Epidermal melanocyte (primary cell): ENCODE measurements around the gene FARP2.
"Not testable (repeated sequence)": the region's sequence is repeated elsewhere in the genome, so short reads cannot be mapped to it uniquely, and the experiment has no call there.

Experiments used
- DNase-seq: peaks from one replicate; pipeline ENCODE4 v3.0.0; 2011; ENCODE audit warnings: low spot score; ENCODE audit not compliant: insufficient read length

Gene FARP2

DNA sequence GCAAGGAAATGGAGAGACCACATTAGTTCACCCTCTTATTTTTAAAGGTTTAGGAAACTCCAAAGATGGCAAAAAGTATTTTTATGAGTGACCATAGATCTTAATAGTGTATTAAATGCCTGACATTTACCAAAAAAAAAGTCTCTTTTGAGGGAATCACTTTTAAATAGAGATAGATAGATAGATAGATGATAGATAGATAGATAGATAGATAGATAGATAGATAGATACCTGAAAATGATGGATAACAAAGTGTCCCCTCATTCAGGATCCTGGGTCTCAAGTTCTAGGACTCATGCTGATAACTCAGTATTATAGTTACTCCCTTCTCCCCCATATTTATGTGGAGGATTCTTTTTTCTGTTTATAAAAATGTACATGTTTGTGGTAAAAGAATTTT, 52.8 kb downstream of the FARP2 start:
- no peak for DNase-seq

- no peak for DNase-seq
Measured at GRCh38 chr2:241410739-241411176, 54.7 kb downstream of the FARP2 start.

- no peak for DNase-seq
Measured at GRCh38 chr2:241412144-241412543, 56.1 kb downstream of the FARP2 start.

DNA sequence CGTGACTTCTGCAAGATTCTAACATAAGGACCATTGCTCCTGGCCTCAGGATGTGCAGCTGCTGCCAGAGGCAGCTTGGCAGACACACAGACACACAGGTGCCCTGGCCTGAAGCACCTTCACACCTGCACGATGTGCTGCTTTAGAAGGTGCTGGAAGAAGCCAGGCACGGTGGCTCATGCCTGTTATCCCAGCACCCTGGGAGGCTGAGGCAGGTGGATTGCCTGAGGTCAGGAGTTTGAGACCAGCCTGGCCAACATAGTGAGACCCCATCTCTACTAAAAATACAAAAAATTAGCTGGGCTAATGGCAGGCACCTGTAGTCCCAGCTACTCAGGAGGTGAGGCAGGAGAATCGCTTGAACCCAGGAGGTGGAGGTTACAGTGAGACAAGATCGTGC, 57.4 kb downstream of the FARP2 start:
- DNase-seq: not testable (repeated sequence)

DNA sequence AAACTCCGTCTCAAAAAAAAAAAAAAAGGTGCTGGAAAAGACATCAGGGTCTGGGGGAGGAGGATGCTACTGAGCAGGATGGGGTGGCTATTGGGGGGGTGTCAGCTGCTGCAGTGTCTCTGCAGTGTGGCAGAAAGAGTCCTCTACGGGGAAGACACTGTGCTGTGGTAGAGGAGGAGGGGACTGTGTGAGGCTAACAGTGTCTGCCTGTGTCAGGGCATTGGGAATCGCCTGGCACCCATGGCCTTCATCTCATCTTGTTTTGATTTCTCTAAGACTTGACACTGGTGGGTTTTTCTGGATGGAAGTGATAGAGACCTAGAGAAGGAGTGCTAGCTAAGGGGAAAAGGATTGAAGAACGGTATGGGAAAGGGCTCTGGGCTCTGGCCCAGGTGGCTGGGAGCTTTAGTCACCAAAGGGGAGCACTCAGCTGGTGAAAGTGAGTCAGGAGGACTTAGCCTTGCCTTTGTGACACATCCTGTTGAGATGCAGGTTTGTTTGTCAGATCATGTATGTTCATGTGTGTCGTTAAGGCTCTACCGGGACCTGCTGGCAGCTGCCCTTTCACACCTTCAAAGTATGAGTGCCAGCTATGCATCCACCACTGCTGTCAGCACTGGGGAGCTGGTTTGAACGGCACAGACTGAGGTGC, 58.0 kb downstream of the FARP2 start:
- no peak for DNase-seq

- no peak for DNase-seq
Measured at GRCh38 chr2:241415196-241415595, 59.1 kb downstream of the FARP2 start.

- DNase-seq: no peak
Measured at GRCh38 chr2:241417626-241418025, 61.5 kb downstream of the FARP2 start.

DNA sequence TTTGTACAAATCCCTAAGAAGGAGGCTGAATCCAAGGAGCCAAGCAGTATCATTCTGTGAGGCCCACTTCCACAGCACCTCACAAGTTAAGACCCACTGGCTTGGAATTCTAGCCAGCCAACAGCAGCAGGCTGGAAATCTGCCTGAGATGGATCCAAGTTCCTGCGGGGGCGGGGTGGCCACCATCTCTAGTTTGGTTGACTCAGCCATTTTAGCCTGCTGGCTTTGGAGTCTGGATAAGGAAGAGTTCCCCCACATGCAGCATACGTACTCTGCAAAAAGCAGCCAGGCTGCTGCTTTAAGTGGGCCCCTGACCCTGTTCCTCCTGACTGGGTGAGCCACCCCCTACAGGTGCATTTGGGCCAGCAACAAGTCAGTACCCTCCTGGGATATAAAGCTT, 65.2 kb downstream of the FARP2 start:
- DNase-seq: no peak

- not testable (repeated sequence) for DNase-seq
Measured at GRCh38 chr2:241421942-241422341, 65.9 kb downstream of the FARP2 start.

- no peak for DNase-seq
Measured at GRCh38 chr2:241422350-241422749, 66.3 kb downstream of the FARP2 start.

- DNase-seq: not testable (repeated sequence)
Measured at GRCh38 chr2:241423489-241423888, 67.4 kb downstream of the FARP2 start.

- DNase-seq: no peak
Measured at GRCh38 chr2:241425368-241425767, 69.3 kb downstream of the FARP2 start.

- no peak for DNase-seq
Measured at GRCh38 chr2:241430178-241430577, 74.1 kb downstream of the FARP2 start.

DNA sequence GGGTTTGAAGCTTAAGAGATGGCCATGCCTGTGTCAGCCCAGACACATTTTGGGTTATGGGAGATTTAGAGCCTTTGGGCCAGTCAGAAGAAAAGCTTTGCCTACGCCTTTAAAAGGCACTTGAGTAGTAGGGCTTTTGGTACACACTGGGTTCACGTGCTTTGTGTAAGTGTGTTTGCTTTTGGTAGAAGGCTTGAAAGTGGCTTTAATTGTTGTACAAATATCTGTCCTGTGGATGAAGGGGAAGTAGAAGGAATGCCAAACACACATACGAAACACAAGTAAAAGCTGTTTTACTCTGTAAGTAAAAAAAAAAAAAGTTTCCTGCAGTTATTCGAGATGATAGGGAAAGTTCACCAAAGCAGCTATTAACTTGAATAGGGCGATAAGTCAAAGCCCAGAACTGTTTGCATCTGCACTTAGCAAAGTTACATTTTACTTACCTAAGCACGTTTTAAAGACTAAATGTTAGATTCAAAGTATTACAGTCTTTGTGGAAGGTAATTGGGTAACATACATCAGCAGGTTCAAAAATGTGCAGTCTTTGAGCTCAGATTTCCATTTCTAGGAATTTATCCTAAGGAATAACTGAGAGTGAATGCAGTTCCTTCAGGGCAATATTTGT, 76.9 kb downstream of the FARP2 start:
- DNase-seq: no peak

DNA sequence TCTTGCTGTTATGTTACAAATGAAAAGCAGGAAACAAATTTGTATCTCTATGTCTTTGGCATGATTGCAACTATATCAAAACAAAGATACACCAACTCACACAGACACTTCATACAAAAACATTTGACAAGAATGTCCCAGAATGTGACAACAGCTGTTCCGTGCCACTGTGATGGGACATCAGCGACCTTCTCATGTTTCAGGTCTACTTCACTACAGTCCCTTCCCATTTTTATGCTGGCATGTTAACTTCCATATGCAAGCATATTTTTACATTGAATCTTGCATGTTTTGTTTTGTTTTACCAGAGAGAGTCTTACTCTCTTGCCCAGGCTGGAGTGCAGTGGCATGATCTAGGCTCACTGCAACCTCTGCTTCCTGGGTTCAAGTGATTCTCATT, 81.1 kb downstream of the FARP2 start:
- no peak for DNase-seq

DNA sequence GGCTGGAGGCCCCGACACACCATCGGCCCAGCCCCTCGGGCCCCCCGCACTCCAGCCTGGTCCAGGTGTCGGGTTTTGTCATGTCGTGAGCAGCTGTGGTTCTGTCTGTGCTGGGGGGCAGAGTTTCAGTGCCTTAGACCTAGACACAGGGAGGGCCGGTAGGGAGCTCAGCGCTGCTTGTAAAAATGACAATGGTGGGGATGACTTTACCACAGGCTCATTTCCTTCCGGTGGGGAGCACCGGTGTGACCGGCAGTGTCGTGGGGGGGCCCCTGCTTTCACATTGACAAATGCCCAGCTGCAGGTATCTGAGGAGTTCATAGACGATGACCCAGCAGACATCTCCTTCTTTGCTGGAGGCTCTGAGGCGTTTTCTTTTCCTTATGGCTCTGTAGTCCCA, 85.4 kb downstream of the FARP2 start:
- DNase-seq: no peak

DNA sequence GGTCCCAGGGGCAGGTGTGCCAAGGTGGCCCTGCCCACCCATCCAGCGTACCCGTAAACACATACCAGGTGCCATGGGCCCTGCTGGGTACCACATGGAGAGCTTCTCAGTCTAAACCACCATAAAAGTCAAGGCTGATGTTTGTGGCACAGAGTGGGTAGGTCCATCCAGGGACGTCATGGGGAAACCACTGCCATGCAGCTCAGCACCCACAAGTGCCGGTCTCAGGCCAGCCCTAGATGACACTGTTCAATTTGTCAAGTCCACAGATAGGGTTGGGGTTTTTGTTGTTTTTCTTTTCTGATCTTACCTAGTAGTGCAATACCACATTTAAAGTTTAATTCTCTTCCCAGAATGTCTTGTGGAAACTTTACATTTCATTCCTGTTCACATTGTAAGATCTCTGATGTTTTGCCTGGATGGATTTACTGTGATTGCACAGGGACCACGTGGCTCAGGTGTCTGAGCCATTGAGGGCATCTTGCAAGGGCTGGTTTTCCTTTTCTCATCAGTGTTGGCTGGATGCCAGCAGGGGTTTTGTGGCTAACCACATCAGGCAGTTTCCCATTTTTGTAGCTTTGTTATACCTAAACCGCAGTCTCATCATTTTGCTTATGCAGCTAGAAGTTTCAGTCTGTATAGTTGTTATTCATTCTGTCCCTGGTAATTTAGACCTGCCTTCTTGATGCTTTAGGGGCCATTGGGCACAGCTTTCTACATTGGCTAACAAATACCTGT, 87.6 kb downstream of the FARP2 start:
- no peak for DNase-seq

DNA sequence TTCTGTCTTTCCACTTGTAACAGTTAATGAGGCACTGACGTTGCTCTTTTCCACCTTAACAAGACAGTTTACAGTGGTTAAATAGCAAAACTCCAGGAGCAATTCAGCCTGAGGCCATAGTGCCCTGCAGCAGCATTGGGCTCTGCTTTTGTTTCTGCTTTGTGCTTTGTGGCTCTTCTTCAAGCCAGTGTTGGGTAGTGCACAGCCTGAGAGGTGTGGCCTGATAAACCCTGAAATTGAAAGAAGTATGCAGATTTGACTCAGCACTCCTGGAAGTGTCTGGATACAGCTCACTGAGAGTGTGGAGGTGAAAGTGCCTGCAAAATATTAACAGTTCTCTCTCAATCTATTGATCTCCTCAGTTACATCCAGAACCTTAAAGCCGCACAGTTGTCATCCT, 89.3 kb downstream of the FARP2 start:
- no peak for DNase-seq

DNA sequence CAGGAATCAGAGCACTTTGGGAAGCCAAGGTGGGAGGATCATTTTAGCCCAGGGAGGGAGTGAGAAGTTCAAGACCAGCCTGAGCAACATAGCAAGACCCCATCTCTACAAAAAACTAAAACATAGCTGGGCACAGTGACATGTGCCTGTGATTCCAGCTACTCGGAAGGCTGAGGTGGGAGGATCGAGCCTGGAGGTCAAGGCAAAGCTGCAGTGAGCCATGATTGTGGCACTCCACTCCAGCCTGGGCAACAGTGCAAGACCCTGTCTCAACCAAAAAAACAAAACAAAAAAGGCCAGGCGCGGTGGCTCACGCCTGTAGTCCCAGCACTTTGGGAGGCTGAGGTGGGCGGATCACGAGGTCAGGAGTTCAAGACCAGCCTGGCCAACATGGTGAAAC, 94.0 kb downstream of the FARP2 start:
- not testable (repeated sequence) for DNase-seq

- no peak for DNase-seq
Measured at GRCh38 chr2:241451840-241452506, 95.9 kb downstream of the FARP2 start.

GRCh38 chr2:241453919-241454318, 97.8 kb downstream of the FARP2 start:
- not testable (repeated sequence) for DNase-seq
